Lung (tissue), 12 donors: ENCODE results near the gene IGFN1. TPM values are rescaled to one million over a fixed set of nuclear protein-coding genes. Genes with fewer than 3 reads are reported as not detected.

Experiments used
- ATAC-seq: fragments of 200-7000 bp; cut with Tn5 transposase; one replicate; pipeline ENCODE4 v1.9.1; 2020; ENCODE audit warnings: moderate number of reproducible peaks; ENCODE audit not compliant: insufficient read depth, low FRiP score
- DNase-seq, 3 donors: peaks; one replicate each; pipeline ENCODE4 v3.0.0-alpha.2; 2013 to 2017
- H3K27ac ChIP-seq, 2 donors: one replicate each; pipeline ENCODE4 v1.5.1; 2013; ENCODE audit warnings: mild to moderate bottlenecking in 2 of 2, moderate library complexity in 2 of 2, control low read depth in 1 of 2, inconsistent platforms in 1 of 2, low read depth in 1 of 2, low read length in 1 of 2
- H3K27me3 ChIP-seq, 3 donors: one replicate each; pipeline ENCODE4 v1.5.1; 2013; ENCODE audit warnings: low read length in 2 of 3; ENCODE audit not compliant: control insufficient read depth in 3 of 3, insufficient read depth in 3 of 3
- H3K36me3 ChIP-seq, 4 donors: one replicate each; pipeline ENCODE4 v1.5.1; 2013; ENCODE audit warnings: low read length in 4 of 4, mild to moderate bottlenecking in 1 of 4, moderate library complexity in 1 of 4; ENCODE audit not compliant: control insufficient read depth in 4 of 4, insufficient read depth in 4 of 4
- H3K4me1 ChIP-seq, 5 donors: one replicate each; pipeline ENCODE4 v1.5.1; 2013; ENCODE audit warnings: low read length in 5 of 5, mild to moderate bottlenecking in 2 of 5, moderate library complexity in 1 of 5; ENCODE audit not compliant: control insufficient read depth in 5 of 5, insufficient read depth in 5 of 5
- H3K4me3 ChIP-seq: one replicate; pipeline ENCODE4 v1.5.1; 2013; ENCODE audit warnings: mild to moderate bottlenecking, control low read depth, moderate library complexity
- H3K9ac ChIP-seq, 2 donors: one replicate each; pipeline ENCODE4 v1.5.1; 2013; ENCODE audit warnings: low read length in 2 of 2, control low read depth in 1 of 2; ENCODE audit not compliant: insufficient read depth in 1 of 2
- H3K9me3 ChIP-seq, 4 donors: one replicate each; pipeline ENCODE4 v1.5.1; 2013; ENCODE audit warnings: low read length in 3 of 4, mild to moderate bottlenecking in 1 of 4, moderate library complexity in 1 of 4; ENCODE audit not compliant: control insufficient read depth in 4 of 4, insufficient read depth in 3 of 4
- WGBS, 2 donors: extraction: QIAGEN DNeasy Blood & Tissue Kit; methylation state at CpG; one replicate each; pipeline ENCODE4 v1.1.7; 2013; 5-methylcytosine and 5-hydroxymethylcytosine counted together
- polyA plus RNA-seq, 2 donors: library from polyadenylated mRNA; stranded (reverse); fragments of 200-250 nt; gene quantifications; one replicate each; pipeline ENCODE4 v1.2.1, GENCODE V29; 2013
- total RNA-seq, 2 donors: library from RNA; depleted of rRNA in 1 of 2; stranded (reverse); fragments of >200 nt in 1 of 2; gene quantifications; one replicate each; pipeline ENCODE4 v1.2.1, GENCODE V29; 2014 to 2021
- TF ChIP-seq, protein P1 (sequence below): IDR thresholded peaks from 2 replicates; pipeline ENCODE4 v1.5.1; 2012; ENCODE audit warnings: mild to moderate bottlenecking; ENCODE audit errors: control extremely low read depth, extremely low read depth
- donor health status: control.
- donor health status: control.
- donor health status: Bipolar disorder and iron deficiency.
- donor health status: healthy.
- donor health status: DM: yes; HTN: yes; CAD: no.

The IGFN1 gene
- total and polyA plus RNA-seq, 4 donors: 0.25 to 3.6 (median 1.5) TPM

DNA sequence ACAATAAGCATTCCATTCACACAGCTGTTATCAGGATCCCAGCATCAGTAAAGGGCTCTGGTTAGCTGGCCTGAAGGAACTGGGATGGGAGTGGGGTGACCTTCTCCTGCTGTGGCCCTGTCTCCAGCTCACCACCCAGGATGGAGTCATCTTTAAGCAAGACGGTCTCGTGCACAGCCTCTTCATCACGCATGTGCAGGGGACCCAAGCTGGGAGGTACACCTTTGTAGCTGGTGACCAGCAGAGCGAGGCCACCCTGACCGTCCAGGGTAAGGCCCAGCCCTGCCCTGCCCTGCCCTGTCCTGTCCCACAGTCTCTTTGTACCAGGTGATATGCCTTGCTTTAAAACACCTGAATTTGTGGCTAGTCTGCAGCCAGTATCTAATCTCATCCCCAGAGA is 24.3 kb downstream of the IGFN1 start:
- no peak overlapping the region for H3K9ac ChIP-seq
- no peak for DNase-seq
- H3K27ac ChIP-seq: no peak overlapping the region
- 77 to 96% methylated on average over 5 of the region's 5 CpGs for WGBS, 2 donors
- TF ChIP-seq, protein P1, sequence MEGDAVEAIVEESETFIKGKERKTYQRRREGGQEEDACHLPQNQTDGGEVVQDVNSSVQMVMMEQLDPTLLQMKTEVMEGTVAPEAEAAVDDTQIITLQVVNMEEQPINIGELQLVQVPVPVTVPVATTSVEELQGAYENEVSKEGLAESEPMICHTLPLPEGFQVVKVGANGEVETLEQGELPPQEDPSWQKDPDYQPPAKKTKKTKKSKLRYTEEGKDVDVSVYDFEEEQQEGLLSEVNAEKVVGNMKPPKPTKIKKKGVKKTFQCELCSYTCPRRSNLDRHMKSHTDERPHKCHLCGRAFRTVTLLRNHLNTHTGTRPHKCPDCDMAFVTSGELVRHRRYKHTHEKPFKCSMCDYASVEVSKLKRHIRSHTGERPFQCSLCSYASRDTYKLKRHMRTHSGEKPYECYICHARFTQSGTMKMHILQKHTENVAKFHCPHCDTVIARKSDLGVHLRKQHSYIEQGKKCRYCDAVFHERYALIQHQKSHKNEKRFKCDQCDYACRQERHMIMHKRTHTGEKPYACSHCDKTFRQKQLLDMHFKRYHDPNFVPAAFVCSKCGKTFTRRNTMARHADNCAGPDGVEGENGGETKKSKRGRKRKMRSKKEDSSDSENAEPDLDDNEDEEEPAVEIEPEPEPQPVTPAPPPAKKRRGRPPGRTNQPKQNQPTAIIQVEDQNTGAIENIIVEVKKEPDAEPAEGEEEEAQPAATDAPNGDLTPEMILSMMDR: no peak
- peaks cover 0 to 8% (median 0%) of the 10 kb centered on the region in 5 donors for H3K4me1 ChIP-seq
- no peaks in the 10 kb centered on the region for H3K9me3 ChIP-seq
- H3K4me3 ChIP-seq: no peak overlapping the region
- no peaks in the 10 kb centered on the region for H3K36me3 ChIP-seq
- H3K27me3 ChIP-seq: peaks cover 0 to 8% (median 0%) of the 10 kb centered on the region in 3 donors
- no peak for ATAC-seq

DNA sequence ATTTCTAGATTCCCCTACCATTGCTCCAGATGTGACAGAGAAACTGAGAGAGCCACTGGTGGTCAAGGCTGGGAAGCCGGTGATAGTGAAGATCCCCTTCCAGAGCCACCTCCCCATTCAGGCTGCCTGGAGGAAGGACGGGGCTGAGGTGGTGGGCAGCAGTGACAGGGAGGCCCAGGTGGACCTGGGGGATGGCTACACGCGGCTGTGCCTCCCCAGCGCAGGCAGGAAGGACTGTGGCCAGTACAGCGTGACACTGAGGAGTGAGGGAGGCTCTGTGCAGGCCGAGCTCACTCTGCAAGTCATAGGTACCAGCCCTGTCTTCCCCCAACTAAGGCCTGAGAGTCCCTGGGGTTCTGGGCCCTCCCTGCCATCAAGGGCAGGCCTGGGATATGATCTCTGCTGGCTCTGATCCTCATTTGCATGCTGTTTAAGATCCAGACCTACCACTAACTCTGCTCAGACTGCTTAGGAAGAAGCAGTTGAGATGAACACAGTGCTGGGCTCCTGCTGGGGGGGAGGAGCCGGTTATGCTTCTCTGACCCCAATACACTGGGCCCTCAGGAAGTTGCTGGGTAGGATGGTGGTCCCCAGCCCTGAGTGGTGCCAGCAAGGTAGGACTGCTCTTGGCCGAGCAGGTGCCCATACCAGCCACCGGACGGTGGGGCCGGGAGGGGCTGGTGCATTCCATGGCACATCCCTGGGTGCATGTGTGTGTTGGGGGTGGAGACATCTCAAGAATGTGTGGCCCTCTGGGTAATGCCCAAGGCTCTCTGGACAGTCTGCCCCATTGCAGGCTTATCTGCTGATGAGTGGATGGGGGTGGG is 25.1 kb downstream of the IGFN1 start:
- Histone ChIP-seq H3K4me3 (no peak overlapping the region), H3K4me1 (peaks cover 0 to 8% (median 0%) of the 10 kb centered on the region in 5 donors), H3K9ac (no peak overlapping the region), H3K27me3 (peaks cover 0 to 8% (median 0%) of the 10 kb centered on the region in 3 donors), H3K36me3 (no peaks in the 10 kb centered on the region), H3K27ac (no peak overlapping the region), H3K9me3 (no peaks in the 10 kb centered on the region)
- WGBS, 2 donors: 89 to 95% methylated on average over 12 of the region's 12 CpGs
- DNase-seq: no peak
- TF ChIP-seq, protein P1: no peak
- ATAC-seq: no peak

DNA sequence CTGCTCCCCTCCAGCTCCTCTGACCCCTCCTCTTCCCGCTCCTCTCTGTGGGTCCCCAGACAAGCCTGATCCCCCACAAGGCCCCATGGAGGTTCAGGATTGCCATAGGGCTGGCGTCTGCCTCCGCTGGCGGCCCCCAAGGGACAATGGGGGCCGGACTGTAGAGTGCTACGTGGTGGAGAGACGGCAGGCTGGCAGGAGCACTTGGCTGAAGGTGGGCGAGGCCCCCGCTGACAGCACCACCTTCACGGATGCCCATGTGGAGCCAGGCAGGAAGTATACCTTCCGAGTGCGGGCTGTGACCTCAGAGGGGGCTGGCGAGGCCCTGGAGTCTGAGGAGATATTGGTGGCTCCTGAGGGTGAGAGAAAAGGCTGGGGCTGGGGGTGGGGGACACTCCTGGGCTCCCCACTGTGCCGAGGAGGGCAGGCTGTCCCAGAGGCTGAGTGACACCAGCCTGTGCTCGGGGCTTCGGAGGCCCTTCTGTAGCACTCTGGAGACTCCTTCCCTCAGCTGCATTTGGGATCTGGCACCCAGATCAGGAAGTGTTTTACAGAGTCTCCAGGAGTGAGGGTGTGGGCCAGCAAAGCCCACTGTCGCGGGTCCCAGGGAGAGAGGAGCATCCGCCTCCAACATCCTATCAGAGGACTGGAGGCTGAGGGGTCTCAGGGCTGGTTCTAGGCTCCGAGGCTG is 25.9 kb downstream of the IGFN1 start:
- peaks cover 0 to 8% (median 0%) of the 10 kb centered on the region in 5 donors for H3K4me1 ChIP-seq
- H3K9me3 ChIP-seq: no peaks in the 10 kb centered on the region
- whole genome bisulfite sequencing, 2 donors: 78 to 89% methylated on average over 20 of the region's 20 CpGs
- H3K4me3 ChIP-seq: no peak overlapping the region
- peaks cover 0 to 6% (median 0%) of the 10 kb centered on the region in 3 donors for H3K27me3 ChIP-seq
- no peaks in the 10 kb centered on the region for H3K36me3 ChIP-seq
- no peak overlapping the region for H3K9ac ChIP-seq
- no peak overlapping the region for H3K27ac ChIP-seq
- TF ChIP-seq, protein P1: no peak
- DNase-seq (no peak), ATAC-seq (no peak)
